Measurements from ENCODE around the gene MACROH2A1.
A peak's percentile ranks its signal among the peaks of the same experiment; 100 is the strongest.

The MACROH2A1 gene

GRCh38 chr5:135426102-135427082 lies 27.4 kb upstream of the MACROH2A1 start:
- peaks cover 12% of the 10 kb centered on the region for H3K27me3 ChIP-seq (ENCODE audit: insufficient read depth, low read length)
- no peaks in the 10 kb centered on the region for H3F3A ChIP-seq (ENCODE audit: insufficient read depth, low read length)
- no peak for TF ChIP-seq EZH2 (IDR thresholded peaks at IDR 0.05; ENCODE audit: borderline replicate concordance, low read length)
- peak; percentile 89 for TF ChIP-seq CTCF (IDR thresholded peaks at IDR 0.05; ENCODE audit: low read length)
- no peaks in the 10 kb centered on the region; the same call in 1 of the 2 replicates for H3K36me3 ChIP-seq (ENCODE audit: insufficient read depth, low read length)
- H3K9ac ChIP-seq (ENCODE audit: low read length): no peak overlapping the region
- H3K4me3 ChIP-seq (ENCODE audit: low read depth, low read length, poor library complexity, severe bottlenecking): no peak overlapping the region
- H2AFZ ChIP-seq (ENCODE audit: low read length): no peak overlapping the region
- no peaks in the 10 kb centered on the region for H3K79me2 ChIP-seq (ENCODE audit: insufficient read depth, low read length)
- no peaks in the 10 kb centered on the region for H3K4me1 ChIP-seq (ENCODE audit: insufficient read depth, low read length, severe bottlenecking)
- H3K27ac ChIP-seq (ENCODE audit: low read depth, low read length, poor library complexity, severe bottlenecking): no peak overlapping the region
- 0 out of 2 replicates have a peak, but pooled peaks cover 3% of the 10 kb centered on the region for H3K9me3 ChIP-seq (ENCODE audit: low read length)
- no peaks in the 10 kb centered on the region for H4K20me1 ChIP-seq (ENCODE audit: insufficient read depth, low read length)
- H3K9me2 ChIP-seq (ENCODE audit: low read depth, low read length): no peaks in the 10 kb centered on the region
- no peak overlapping the region for H3K4me2 ChIP-seq (ENCODE audit: low read length)

DNA sequence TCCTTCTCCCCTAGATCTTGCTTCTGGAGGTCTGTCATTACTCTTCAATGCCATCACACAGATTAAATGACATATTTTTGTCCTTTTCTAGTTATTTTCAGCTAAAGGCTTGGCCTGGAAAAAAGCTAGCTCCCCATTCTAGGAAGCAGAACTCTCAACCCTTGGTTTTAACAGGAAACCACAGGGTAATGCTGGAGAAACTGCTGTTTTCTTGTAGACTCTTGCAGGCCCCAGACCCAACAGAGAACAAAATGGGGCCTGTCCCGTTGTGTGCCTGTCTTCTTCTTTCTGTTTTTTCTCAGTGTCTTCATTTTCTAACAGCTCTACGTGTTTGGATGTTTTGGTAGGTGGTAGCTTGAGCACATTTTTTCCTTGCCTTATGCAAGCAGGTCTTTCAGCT lies 26.6 kb upstream of the MACROH2A1 start:
- Histone ChIP-seq H3K4me1 (ENCODE audit: insufficient read depth, low read length, severe bottlenecking) (no peaks in the 10 kb centered on the region), H3K9me2 (ENCODE audit: low read depth, low read length) (no peaks in the 10 kb centered on the region), H4K20me1 (ENCODE audit: insufficient read depth, low read length) (no peaks in the 10 kb centered on the region), H3K9ac (ENCODE audit: low read length) (no peak overlapping the region), H3K9me3 (ENCODE audit: low read length) (0 out of 2 replicates have a peak, but pooled peaks cover 3% of the 10 kb centered on the region), H3K36me3 (ENCODE audit: insufficient read depth, low read length) (no peaks in the 10 kb centered on the region; the same call in 1 of the 2 replicates), H3K4me2 (ENCODE audit: low read length) (no peak overlapping the region), H3K27ac (ENCODE audit: low read depth, low read length, poor library complexity, severe bottlenecking) (no peak overlapping the region), H2AFZ (ENCODE audit: low read length) (no peak overlapping the region), H3K79me2 (ENCODE audit: insufficient read depth, low read length) (no peaks in the 10 kb centered on the region), H3K27me3 (ENCODE audit: insufficient read depth, low read length) (peaks cover 12% of the 10 kb centered on the region), H3K4me3 (ENCODE audit: low read depth, low read length, poor library complexity, severe bottlenecking) (no peak overlapping the region), H3F3A (ENCODE audit: insufficient read depth, low read length) (no peaks in the 10 kb centered on the region)
- TF ChIP-seq EZH2 (IDR thresholded peaks at IDR 0.05; ENCODE audit: borderline replicate concordance, low read length) (no peak), CTCF (IDR thresholded peaks at IDR 0.05; ENCODE audit: low read length) (no peak)

GRCh38 chr5:135423846-135424168 lies 24.8 kb upstream of the MACROH2A1 start:
- H3K9ac ChIP-seq (ENCODE audit: low read length): no peak overlapping the region
- 0 out of 2 replicates have a peak, but pooled peaks cover 3% of the 10 kb centered on the region for H3K9me3 ChIP-seq (ENCODE audit: low read length)
- no peaks in the 10 kb centered on the region for H3F3A ChIP-seq (ENCODE audit: insufficient read depth, low read length)
- no peaks in the 10 kb centered on the region for H3K9me2 ChIP-seq (ENCODE audit: low read depth, low read length)
- H3K36me3 ChIP-seq (ENCODE audit: insufficient read depth, low read length): no peaks in the 10 kb centered on the region; the same call in 1 of the 2 replicates
- H3K4me1 ChIP-seq (ENCODE audit: insufficient read depth, low read length, severe bottlenecking): no peaks in the 10 kb centered on the region
- no peaks in the 10 kb centered on the region for H4K20me1 ChIP-seq (ENCODE audit: insufficient read depth, low read length)
- TF ChIP-seq EZH2 (IDR thresholded peaks at IDR 0.05; ENCODE audit: borderline replicate concordance, low read length) (no peak), CTCF (IDR thresholded peaks at IDR 0.05; ENCODE audit: low read length) (no peak)
- peaks cover 9% of the 10 kb centered on the region for H3K27me3 ChIP-seq (ENCODE audit: insufficient read depth, low read length)
- no peak overlapping the region for H3K4me3 ChIP-seq (ENCODE audit: low read depth, low read length, poor library complexity, severe bottlenecking)
- H3K4me2 ChIP-seq (ENCODE audit: low read length): no peak overlapping the region
- no peak overlapping the region for H2AFZ ChIP-seq (ENCODE audit: low read length)
- H3K27ac ChIP-seq (ENCODE audit: low read depth, low read length, poor library complexity, severe bottlenecking): no peak overlapping the region
- H3K79me2 ChIP-seq (ENCODE audit: insufficient read depth, low read length): no peaks in the 10 kb centered on the region
